Hematopoietic multipotent progenitor cell (in vitro differentiated cells): ENCODE results near the gene TNFSF4. TPM values are rescaled to one million over a fixed set of nuclear protein-coding genes. Genes with fewer than 3 reads are reported as not detected.
A peak's percentile ranks its signal among the peaks of the same experiment; 100 is the strongest.
"Not testable (repeated sequence)": the region's sequence is repeated elsewhere in the genome, so short reads cannot be mapped to it uniquely, and the experiment has no call there.

Experiments used
- DNase-seq, 3 donors: peaks; one replicate each; pipeline ENCODE4 v3.0.0-alpha.2; 2011 to 2015; ENCODE audit warnings: low read depth in 2 of 3, low spot score in 2 of 3
- total RNA-seq: library from RNA; depleted of rRNA; stranded (reverse); fragments of >200 nt; gene quantifications from one replicate; pipeline ENCODE4 v1.2.3, GENCODE V29; 2012

The TNFSF4 gene, protein sequence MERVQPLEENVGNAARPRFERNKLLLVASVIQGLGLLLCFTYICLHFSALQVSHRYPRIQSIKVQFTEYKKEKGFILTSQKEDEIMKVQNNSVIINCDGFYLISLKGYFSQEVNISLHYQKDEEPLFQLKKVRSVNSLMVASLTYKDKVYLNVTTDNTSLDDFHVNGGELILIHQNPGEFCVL
- total RNA-seq = 19.4 TPM

DNA sequence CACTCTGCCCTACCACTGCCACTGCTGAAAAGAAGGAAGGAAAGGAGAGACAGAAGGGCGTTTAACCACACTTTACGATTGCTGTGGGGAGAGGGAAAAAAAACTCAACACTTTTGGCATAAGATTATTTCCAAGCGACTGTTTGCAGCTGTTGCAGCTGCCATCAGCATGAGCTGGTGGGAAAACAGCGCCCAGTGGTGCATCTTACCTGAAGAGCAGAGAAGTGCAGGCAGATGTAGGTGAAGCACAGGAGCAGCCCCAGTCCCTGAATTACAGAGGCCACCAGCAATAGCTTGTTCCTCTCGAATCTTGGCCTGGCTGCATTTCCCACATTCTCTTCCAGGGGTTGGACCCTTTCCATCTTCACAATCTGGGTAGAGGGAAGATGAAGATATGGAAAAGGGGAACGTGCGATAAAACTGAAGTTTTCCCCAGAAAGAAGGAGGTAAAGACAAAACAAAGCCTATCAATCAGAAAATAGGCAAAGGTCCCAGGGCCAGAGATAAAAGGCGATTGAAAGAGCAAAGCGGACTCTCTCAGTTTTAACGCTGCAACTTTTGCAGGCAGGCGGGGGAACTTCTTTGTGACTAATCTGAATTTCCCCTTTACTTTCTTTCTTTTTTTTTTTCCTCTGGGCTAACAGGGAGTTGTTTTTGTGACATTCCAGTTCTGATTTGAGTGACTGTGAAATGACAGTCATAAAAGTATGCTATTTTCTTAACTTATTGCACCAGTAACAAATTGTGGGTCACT is at the start of gene TNFSF4:
TNFSF4 (minus strand) TSS at position 516 of the 753 bp plus-strand sequence; CDS start at position 361, 155 bp downstream.
- DNase-seq = peak in 2 of 3 donors; percentile 77 to 91

DNA sequence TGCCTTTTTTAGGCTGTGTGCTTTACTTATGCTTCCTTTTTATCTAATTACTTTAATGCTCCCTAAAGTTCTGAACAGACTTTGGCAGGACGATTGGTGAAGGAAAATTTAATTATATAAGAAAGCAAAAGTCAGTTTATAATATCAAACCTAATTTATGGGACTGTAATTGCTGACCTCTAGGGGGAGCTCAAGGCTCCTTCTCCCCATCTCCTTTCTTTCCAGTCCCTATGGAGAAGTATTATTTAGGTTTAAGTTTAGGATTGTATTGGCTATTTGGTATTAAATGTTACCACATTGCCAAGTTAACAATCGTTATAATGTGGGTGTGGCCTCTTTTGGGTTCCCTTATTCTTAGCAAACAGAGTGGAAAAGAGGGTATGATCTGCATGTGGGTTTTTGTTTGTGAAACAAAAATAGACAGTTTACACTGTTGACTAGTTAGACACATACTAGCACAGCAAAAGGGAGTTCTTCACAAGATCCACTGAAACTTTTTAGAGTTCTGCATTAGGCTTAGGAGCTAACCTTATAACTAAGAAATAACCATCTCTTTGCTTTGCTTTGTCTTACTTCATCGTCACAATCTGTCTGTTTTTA is 48.2 kb upstream of the TNFSF4 start:
- peak in 2 of 3 donors; percentile 29 to 48 for DNase-seq

DNA sequence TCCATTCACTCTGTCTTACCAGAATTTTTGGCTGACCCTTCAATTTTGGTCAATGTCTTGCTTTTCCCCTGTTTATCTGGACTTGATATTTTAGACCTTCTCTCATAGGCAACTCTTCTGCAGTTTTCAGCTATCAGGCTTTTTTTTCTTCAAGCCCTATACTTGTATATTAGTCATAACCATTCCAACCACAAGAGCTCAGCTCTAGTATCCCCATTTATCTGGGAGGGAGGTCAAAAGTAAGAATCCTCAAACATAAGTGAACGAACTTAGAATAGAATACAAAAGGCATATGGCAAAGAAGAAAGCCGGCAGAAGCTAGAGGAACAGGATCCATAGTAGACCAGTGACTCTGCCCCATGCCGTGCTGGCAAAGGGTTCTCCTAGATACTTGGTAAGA is 45.9 kb upstream of the TNFSF4 start:
- no peak for DNase-seq

DNA sequence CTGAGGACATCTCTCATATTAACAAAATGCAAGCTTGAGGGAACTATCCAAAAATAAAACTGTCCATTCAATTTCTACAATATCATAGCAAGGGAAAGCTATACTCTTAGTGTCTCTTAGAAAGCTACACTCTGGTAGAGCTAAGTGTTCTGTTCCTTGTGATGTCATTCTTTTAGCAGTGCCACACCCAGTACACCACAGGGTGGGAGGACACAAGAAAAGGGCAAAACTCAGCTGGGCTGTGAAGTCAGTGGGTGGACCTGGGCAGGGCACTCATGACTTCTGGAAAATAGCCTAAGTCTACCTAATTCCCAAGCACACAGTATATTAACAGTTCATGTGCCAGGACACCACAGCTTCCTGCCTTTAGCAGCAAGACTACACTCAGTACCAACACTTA is 42.2 kb upstream of the TNFSF4 start:
- DNase-seq = no peak

GRCh38 chr1:173248247-173248940 is 41.3 kb upstream of the TNFSF4 start:
- DNase-seq = no peak

DNA sequence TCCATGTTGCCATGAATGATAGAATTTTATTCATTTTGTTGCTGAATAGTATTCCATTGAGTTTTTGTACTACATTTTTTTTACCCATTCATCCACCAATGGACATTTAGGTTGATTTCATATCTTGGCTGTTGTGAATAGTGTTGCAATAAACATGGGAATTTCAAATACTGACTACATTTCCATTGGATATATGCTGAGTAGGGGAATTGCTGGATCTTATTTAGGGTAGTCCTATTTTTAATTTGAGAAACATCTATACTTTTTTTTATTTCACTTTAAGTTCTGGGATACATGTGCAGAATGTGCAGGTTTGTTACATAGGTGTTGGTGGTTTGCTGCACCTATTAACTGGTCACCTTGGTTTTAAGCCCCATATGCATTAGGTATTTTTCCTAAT is 38.8 kb upstream of the TNFSF4 start:
- DNase-seq = no peak

- DNase-seq = no peak
Measured at GRCh38 chr1:173243300-173243699, 36.2 kb upstream of the TNFSF4 start.

DNA sequence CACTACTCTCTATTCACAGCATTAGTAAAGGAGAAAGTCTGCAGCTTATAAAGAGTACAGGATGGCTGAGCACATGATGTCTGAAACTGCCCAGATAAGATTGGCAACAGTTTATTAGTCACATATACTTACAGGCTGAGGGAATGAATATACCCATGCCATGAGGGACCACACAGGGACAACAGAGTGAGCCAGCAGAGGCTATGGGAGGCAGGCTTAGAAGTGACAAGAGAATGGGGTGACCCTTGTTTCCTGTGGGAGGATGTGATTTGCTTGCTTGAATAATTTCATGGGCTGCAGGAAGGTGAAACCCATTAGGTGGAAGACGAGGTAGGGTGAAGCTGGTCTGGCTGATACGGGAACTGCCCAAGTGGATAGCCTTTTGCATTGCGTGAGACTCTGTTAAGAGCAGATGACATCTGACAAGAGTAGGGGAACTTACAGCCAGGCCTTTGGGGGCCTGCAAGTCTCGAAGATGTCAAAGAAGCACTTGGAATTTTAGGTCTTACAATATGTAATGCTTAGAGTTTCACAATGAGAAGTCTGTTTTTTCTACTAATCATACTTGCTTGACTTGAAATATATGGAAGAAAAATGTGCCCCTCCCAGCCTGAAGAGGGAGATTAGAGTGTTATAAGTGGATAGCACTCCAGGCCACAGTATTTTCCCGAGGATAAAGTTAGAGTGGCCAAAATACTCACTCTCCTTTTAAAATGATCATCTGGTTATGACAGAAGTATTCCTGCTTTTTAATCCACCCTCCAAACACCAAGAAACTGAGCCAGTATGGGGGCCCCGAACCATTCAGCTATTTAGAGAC is 34.6 kb upstream of the TNFSF4 start:
- no peak for DNase-seq

DNA sequence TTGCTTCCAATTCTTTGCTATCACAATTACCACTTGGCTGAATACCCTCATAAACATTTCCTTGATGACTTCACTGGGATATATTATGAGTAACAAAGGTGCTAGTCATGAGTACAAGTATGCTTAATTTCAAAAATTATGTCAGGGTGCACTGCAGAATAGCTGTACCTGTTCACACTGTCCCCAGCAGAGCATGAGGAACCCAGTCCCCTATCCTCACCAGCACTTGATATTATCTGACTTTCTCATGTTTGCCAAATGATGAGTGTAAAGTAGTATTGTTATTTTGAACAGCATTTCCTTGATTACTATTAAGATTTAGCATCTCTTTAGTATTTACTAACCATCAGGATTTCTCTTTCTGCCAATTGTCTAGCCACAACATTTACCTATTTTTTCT is 33.5 kb upstream of the TNFSF4 start:
- no peak for DNase-seq

GRCh38 chr1:173239058-173239457 is 31.9 kb upstream of the TNFSF4 start:
- no peak for DNase-seq

GRCh38 chr1:173234899-173235298 is 27.8 kb upstream of the TNFSF4 start:
- no peak for DNase-seq

GRCh38 chr1:173234434-173234833 is 27.3 kb upstream of the TNFSF4 start:
- not testable (repeated sequence) for DNase-seq

- DNase-seq = not testable (repeated sequence)
Measured at GRCh38 chr1:173229031-173229430, 21.9 kb upstream of the TNFSF4 start.

- peak in 1 of 3 donors; percentile 27 for DNase-seq
Measured at GRCh38 chr1:173224949-173225348, 17.8 kb upstream of the TNFSF4 start.

DNA sequence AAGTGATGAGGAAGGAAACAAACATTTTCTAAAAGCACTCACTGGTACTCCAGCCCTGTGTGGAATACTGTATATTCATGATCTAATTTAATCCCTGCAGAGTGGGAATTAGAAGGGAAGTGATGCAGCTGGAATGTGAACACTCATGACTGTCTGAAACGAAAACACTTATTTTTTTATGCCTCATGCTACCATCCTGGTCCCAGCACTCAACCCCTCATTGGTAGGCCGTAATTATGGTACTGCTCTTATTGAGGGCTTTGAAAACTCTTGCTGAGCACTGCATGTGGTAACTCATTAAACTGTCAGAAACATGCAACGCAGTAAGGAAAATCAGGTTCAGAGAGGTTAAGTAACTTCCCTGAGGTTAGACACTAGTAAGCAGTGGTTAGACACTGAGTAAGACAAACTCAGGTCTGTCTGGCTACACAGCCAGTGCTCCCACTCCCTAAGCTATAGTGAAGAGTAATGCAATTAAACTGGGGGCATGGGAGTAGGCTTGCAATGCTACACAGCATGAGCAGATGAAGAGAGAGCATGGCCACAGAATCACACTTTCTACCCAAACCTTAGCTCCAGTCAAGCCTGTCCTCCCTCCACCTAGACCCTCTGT is 17.3 kb upstream of the TNFSF4 start:
- DNase-seq = no peak

- no peak for DNase-seq
Measured at GRCh38 chr1:173223031-173223380, 15.9 kb upstream of the TNFSF4 start.

DNA sequence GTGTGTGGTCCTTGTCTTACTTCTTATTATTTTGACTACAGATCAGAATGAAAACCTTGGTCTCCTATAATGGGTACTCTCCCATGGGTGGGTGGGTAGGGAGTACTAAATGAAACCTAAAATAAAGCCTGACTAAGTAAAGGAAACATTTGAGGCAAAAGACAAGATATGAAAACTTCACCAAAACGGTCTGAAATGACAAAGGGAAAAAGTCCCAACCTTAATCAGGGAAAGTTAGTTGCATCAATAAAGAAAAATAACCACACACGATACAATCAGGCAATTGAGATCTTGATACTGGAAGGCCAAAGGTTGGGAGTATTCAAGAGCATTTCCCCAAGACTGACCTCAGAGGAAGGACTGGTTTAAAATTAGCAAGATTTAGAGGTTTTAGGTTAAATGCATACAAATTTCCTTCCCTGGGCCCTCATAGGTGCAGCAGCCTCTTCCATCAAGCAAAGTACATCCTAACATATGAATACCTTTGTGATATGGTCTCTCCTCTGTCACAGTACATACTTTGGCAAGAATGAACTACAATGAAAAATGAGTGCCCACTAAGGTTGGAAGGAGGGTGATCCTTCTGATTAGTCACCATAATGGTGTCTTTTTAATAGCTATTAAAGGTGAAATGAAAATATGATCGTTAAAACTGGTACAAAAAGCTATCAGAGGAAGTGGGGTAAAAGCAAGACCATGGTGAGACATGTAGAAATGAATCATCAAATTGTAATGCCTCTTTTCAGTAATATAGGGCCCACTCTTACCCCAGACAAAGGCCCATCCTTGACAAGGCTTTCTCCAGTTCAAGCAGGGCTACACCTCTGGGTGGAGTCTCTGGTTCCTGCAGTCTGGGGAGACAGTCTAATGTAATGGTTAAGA is 15.3 kb upstream of the TNFSF4 start:
- no peak for DNase-seq

DNA sequence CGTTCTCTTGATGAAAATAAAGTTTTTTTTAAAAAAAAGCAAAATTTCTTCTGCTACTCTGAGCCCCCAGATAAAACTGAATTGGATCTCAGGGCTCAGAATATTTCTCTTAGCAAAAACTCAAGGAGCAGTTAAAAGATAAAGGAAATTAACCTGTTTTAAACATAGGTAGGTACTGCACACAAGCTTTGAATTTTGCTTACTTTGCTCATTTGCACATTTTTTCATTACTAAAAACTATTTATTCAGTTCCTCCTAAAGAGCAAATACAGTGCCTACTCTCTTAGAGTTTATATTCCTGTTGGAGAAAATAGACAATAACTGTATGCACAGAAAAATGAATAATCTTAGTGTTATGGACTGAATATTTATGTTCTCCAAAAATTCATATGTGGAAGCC is 13.0 kb upstream of the TNFSF4 start:
- no peak for DNase-seq

- DNase-seq = peak in 1 of 3 donors; percentile 55
Measured at GRCh38 chr1:173213665-173214064, 6.5 kb upstream of the TNFSF4 start.
